A673 (cell line): ENCODE data around the gene SLC2A13. TPM values are rescaled to one million over a fixed set of nuclear protein-coding genes. Genes with fewer than 3 reads are reported as not detected.
"Not testable (repeated sequence)": the region's sequence is repeated elsewhere in the genome, so short reads cannot be mapped to it uniquely, and the experiment has no call there.

Source experiments
- BruUV-seq: library from RNA; stranded (reverse); fragments of 400-500 nt; replicated peaks from 2 replicates; lab custom pipeline; 2021; lab: Mats Ljungman, UMichigan
- CTCF ChIA-PET: fragments of 300-600 bp; sonication (Branson Sonifier 250); formaldehyde crosslinking; loops from one replicate; lab custom pipeline; 2022; ENCODE audit warnings: antibody characterized with exemption; lab: Charles Lee
- POLR2A ChIA-PET: fragments of 300-600 bp; sonication (Branson Sonifier 250); formaldehyde crosslinking; loops from one replicate; lab custom pipeline; 2022; ENCODE audit warnings: antibody characterized with exemption; ENCODE audit not compliant: low non-redundant PET; lab: Charles Lee
- DNase-seq: peaks from one replicate; pipeline ENCODE4 v3.0.0-alpha.2; 2015; ENCODE audit warnings: low spot score
- H3K27ac ChIP-seq: fragments of 200-600 bp; sonication (generic); 2 replicates; pipeline ENCODE4 v1.5.1; 2016; ENCODE audit warnings: mixed run types, low read depth, mild to moderate bottlenecking, mixed read lengths, antibody characterized with exemption, low read length; ENCODE audit not compliant: poor library complexity, severe bottlenecking
- H3K27me3 ChIP-seq: fragments of 200-600 bp; sonication (generic); replicated peaks from 2 replicates; pipeline ENCODE4 v1.6.1; 2017; ENCODE audit warnings: mixed run types, low read depth, mild to moderate bottlenecking, mixed read lengths, antibody characterized with exemption, low read length; ENCODE audit not compliant: insufficient read depth, poor library complexity
- H3K36me3 ChIP-seq: fragments of 200-600 bp; sonication (generic); 2 replicates; pipeline ENCODE4 v1.6.1; 2016; ENCODE audit warnings: mixed run types, mild to moderate bottlenecking, mixed read lengths, antibody characterized with exemption, low read length; ENCODE audit not compliant: insufficient read depth, poor library complexity, severe bottlenecking
- H3K4me1 ChIP-seq: fragments of 200-600 bp; sonication (generic); 2 replicates; pipeline ENCODE4 v1.6.1; 2017; ENCODE audit warnings: mixed run types, mild to moderate bottlenecking, mixed read lengths, antibody characterized with exemption, low read length; ENCODE audit not compliant: insufficient read depth, poor library complexity, severe bottlenecking
- H3K4me3 ChIP-seq: fragments of 200-600 bp; sonication (generic); 2 replicates; pipeline ENCODE4 v1.5.1; 2016; ENCODE audit warnings: low read depth, mixed run types, mild to moderate bottlenecking, mixed read lengths, low read length; ENCODE audit not compliant: poor library complexity, severe bottlenecking
- H3K9me3 ChIP-seq: fragments of 200-600 bp; sonication (generic); 2 replicates; pipeline ENCODE4 v1.6.1; 2016; ENCODE audit warnings: mixed run types, low read depth, mild to moderate bottlenecking, mixed read lengths, antibody characterized with exemption, low read length; ENCODE audit not compliant: poor library complexity, severe bottlenecking
- EZH2 ChIP-seq: fragments of 200-600 bp; sonication (generic); IDR thresholded peaks from 2 replicates; pipeline ENCODE4 v1.6.1; 2017; ENCODE audit warnings: borderline replicate concordance, low read depth, mild to moderate bottlenecking, mixed read lengths, antibody characterized with exemption, low read length; ENCODE audit not compliant: poor library complexity, severe bottlenecking
- intact Hi-C: fragments of 100-400 bp; cut with micrococcal nuclease; formaldehyde crosslinking; loops from one replicate; pipeline ENCODE4 v1.10.0; 2022; ENCODE audit not compliant: unreplicated experiment
- total RNA-seq: library from RNA; stranded (reverse); gene quantifications from 2 replicates; pipeline ENCODE4 v1.2.3, GENCODE V29; 2021
- TF ChIP-seq, protein P1 (sequence below): fragments of 300-800, 200-600 bp; sonication (generic); conservative IDR thresholded peaks from 2 replicates; pipeline ENCODE4 v1.5.1; 2017; ENCODE audit warnings: low read depth, mild to moderate bottlenecking, antibody characterized with exemption, low read length, moderate library complexity, mixed read lengths

SLC2A13 gene
- total RNA-seq, 1 experiment from 2014 or later = 9.1 TPM

DNA sequence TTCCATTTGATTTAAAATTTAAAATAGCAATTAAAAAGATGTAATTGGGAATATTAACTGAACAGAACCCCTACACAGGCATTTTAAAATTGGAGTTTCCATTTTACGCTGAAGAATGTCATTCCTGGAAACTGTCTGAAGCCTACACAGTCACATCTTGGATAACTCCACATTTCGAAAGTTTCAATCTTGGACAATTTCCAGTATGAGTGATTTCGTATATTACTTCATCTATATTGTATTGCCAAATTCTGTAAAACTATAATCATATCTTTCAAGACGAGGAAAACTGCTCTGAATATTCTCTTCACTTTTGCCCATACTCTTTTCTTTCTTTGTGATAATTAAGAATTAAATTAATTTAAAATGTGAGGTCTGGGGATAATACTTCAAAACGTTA is 292.1 kb downstream of the SLC2A13 start:
- intact Hi-C loops = no loop called here
- Histone ChIP-seq H3K4me1 (peaks cover 16% of the 10 kb centered on the region), H3K9me3 (peaks cover 11% of the 10 kb centered on the region), H3K27me3 (no peaks in the 10 kb centered on the region), H3K4me3 (peak overlapping the region; percentile 11), H3K27ac (peak overlapping the region; percentile 63), H3K36me3 (no peaks in the 10 kb centered on the region)
- ChIA-PET POLR2A (no interaction called here), CTCF (no interaction called here)
- DNase-seq = peak; percentile 65
- BruUV-seq = no TSS peak
- TF ChIP-seq, protein P1, sequence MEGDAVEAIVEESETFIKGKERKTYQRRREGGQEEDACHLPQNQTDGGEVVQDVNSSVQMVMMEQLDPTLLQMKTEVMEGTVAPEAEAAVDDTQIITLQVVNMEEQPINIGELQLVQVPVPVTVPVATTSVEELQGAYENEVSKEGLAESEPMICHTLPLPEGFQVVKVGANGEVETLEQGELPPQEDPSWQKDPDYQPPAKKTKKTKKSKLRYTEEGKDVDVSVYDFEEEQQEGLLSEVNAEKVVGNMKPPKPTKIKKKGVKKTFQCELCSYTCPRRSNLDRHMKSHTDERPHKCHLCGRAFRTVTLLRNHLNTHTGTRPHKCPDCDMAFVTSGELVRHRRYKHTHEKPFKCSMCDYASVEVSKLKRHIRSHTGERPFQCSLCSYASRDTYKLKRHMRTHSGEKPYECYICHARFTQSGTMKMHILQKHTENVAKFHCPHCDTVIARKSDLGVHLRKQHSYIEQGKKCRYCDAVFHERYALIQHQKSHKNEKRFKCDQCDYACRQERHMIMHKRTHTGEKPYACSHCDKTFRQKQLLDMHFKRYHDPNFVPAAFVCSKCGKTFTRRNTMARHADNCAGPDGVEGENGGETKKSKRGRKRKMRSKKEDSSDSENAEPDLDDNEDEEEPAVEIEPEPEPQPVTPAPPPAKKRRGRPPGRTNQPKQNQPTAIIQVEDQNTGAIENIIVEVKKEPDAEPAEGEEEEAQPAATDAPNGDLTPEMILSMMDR = no peak
- TF ChIP-seq EZH2 = no peak

DNA sequence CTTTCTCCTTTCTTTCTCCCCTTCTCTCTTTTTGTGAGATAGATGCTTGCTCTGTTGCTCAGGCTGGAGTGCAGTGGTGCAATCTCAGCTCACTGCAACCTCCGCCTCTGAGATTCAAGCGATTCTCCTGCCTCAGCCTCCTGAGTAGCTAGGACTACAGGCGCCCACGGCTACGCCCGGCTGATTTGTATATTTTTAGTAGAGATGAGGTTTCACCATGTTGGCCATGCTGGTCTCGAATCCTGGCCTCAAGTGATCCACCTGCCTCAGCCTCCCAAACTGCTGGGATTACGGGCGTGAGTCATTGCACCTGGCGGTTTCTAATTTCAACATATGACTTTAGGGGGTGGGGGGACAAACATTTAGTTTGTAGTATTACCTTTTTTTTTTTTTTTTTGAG is 293.4 kb downstream of the SLC2A13 start:
- intact Hi-C loops, H3K36me3 ChIP-seq, DNase-seq, H3K27me3 ChIP-seq, CTCF ChIA-PET, BruUV-seq, POLR2A ChIA-PET, H3K27ac ChIP-seq, H3K4me3 ChIP-seq: not testable (repeated sequence)
- Histone ChIP-seq H3K4me1 (peaks cover 16% of the 10 kb centered on the region), H3K9me3 (peaks cover 11% of the 10 kb centered on the region)

DNA sequence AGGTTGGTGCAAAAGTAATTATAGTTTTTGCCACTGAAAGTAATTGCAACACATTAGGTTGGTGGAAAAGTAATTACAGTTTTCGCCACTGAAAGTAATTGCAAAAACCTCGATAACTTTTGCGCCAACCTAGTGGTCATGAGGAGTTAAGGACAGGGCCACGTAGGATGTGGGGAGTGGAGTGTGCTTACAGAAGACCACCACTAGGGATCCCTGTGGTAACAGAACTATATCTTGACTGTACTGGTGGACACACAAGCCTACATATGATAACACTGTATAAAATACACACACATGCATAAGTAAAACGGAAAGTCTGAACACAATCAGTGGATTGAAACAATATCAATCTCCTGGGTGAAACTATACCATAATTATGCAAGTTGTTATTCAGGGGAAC is 298.8 kb downstream of the SLC2A13 start:
- Histone ChIP-seq H3K9me3 (peaks cover 11% of the 10 kb centered on the region), H3K27me3 (no peaks in the 10 kb centered on the region), H3K4me1 (no peaks in the 10 kb centered on the region), H3K27ac (no peak overlapping the region), H3K36me3 (no peaks in the 10 kb centered on the region), H3K4me3 (no peak overlapping the region)
- TF ChIP-seq, protein P1 = peak; percentile 74
- TF ChIP-seq EZH2 = no peak
- CTCF ChIA-PET = no interaction called here
- POLR2A ChIA-PET = no interaction called here
- DNase-seq = peak; percentile 70
- BruUV-seq = no TSS peak
- intact Hi-C loops = loop anchor here (5.0 kb wide), 1 partner anchor 300 kb away; the partner anchor contains the start of gene SLC2A13

DNA sequence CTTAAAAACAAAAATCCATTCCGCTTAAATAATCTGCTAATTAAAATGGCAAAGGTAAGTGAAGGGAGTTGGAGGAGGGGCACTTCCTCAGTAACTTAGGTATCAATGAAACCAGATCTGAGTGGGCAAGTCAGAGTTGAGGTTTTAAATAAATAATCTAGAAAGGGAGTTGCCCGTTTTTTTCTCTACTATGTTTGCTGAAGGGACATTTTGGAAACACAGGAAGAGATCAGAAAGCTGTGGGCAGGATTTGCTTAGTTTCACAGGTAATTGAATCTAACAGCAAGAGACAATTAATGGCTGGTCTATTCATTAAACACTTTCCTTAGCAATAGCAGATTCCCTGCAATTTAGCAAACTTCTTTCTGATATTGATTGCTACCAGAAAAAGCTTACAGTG is 300.2 kb downstream of the SLC2A13 start:
- H3K36me3 ChIP-seq = no peaks in the 10 kb centered on the region
- H3K27me3 ChIP-seq = no peaks in the 10 kb centered on the region
- no peak overlapping the region for H3K4me3 ChIP-seq
- no peak overlapping the region for H3K27ac ChIP-seq
- no peak for TF ChIP-seq EZH2
- TF ChIP-seq, protein P1 = no peak
- no TSS peak for BruUV-seq
- POLR2A ChIA-PET = no interaction called here
- CTCF ChIA-PET = no interaction called here
- no peak for DNase-seq
- intact Hi-C loops = loop anchor here (5.0 kb wide), 1 partner anchor 302 kb away; the partner anchor contains the start of gene SLC2A13
- H3K4me1 ChIP-seq = no peaks in the 10 kb centered on the region
- H3K9me3 ChIP-seq = peaks cover 5% of the 10 kb centered on the region
